BJ (cell line): ENCODE results near the gene KLHDC1. TPM values are rescaled to one million over a fixed set of nuclear protein-coding genes. Genes with fewer than 3 reads are reported as not detected.
"Not testable (repeated sequence)": the region's sequence is repeated elsewhere in the genome, so short reads cannot be mapped to it uniquely, and the experiment has no call there.

ENCODE experiments used
- CTCF ChIA-PET: fragments of 350-600 bp; formaldehyde crosslinking; extraction: SDS; loops from one replicate; lab custom pipeline; 2021; ENCODE audit warnings: antibody characterized with exemption, inconsistent platforms; lab: Yijun Ruan, JAX
- POLR2A ChIA-PET: fragments of 300-600 bp; sonication (Branson Sonifier 250); formaldehyde crosslinking; extraction: SDS; loops from one replicate; lab custom pipeline; 2021; ENCODE audit warnings: antibody characterized with exemption; lab: Charles Lee
- DNase-seq: peaks from one replicate; pipeline ENCODE4 v3.0.0-alpha.2; 2011; ENCODE audit warnings: low read depth
- H3K27me3 ChIP-seq: 2 replicates; pipeline ENCODE4 v1.6.0; 2011; ENCODE audit warnings: low read length; ENCODE audit not compliant: control insufficient read depth, insufficient read depth
- H3K36me3 ChIP-seq: 2 replicates; pipeline ENCODE4 v1.5.1; 2011; ENCODE audit warnings: low read length; ENCODE audit not compliant: control insufficient read depth, insufficient read depth
- H3K4me3 ChIP-seq: 2 replicates; pipeline ENCODE4 v1.5.1; 2011; ENCODE audit warnings: low read depth, mild to moderate bottlenecking, control low read depth, low read length
- CTCF ChIP-seq: IDR thresholded peaks from 2 replicates; pipeline ENCODE4 v1.5.1; 2011; ENCODE audit warnings: low read depth, mild to moderate bottlenecking, control low read depth, inconsistent platforms, low read length, moderate library complexity; ENCODE audit not compliant: insufficient read depth
- polyA plus RNA-seq: library from polyadenylated mRNA; depleted of rRNA; stranded (reverse); fragments of >200 nt; gene quantifications from 2 replicates; pipeline ENCODE4 v1.2.3, GENCODE V29; 2011

Gene KLHDC1
- polyA plus RNA-seq, 1 experiment: 0.25 TPM

- no peaks in the 10 kb centered on the region for H3K36me3 ChIP-seq
- ChIA-PET POLR2A (no interaction called here), CTCF (no interaction called here)
- H3K27me3 ChIP-seq: no peaks in the 10 kb centered on the region
- no peak overlapping the region for H3K4me3 ChIP-seq
- no peak for TF ChIP-seq CTCF
- no peak for DNase-seq
Measured at GRCh38 chr14:49727171-49727570, 34.3 kb downstream of the KLHDC1 start.

GRCh38 chr14:49732896-49733295, 40.0 kb downstream of the KLHDC1 start:
- no peak for DNase-seq
- no peak for TF ChIP-seq CTCF
- Histone ChIP-seq H3K27me3 (no peaks in the 10 kb centered on the region), H3K36me3 (no peaks in the 10 kb centered on the region), H3K4me3 (no peak overlapping the region)
- ChIA-PET POLR2A (no interaction called here), CTCF (interaction anchor here (0.6 kb wide), 1 partner anchor 21 kb away, joined by 3 read pairs; no protein-coding TSS in a partner anchor)

- DNase-seq: no peak
- ChIA-PET CTCF (no interaction called here), POLR2A (no interaction called here)
- TF ChIP-seq CTCF: no peak
- H3K27me3 ChIP-seq: no peaks in the 10 kb centered on the region
- no peaks in the 10 kb centered on the region for H3K36me3 ChIP-seq
- H3K4me3 ChIP-seq: no peak overlapping the region
Measured at GRCh38 chr14:49733836-49734235, 40.9 kb downstream of the KLHDC1 start.

- POLR2A ChIA-PET, H3K36me3 ChIP-seq, DNase-seq, H3K4me3 ChIP-seq, H3K27me3 ChIP-seq: not testable (repeated sequence)
- CTCF ChIA-PET: interaction anchor here (2.0 kb wide), 1 partner anchor 11 kb away, joined by 6 read pairs; no protein-coding TSS in a partner anchor
Measured at GRCh38 chr14:49735669-49736068, 42.7 kb downstream of the KLHDC1 start.

GRCh38 chr14:49745191-49745590, 52.3 kb downstream of the KLHDC1 start:
- ChIA-PET POLR2A (no interaction called here), CTCF (no interaction called here)
- H3K36me3 ChIP-seq: no peaks in the 10 kb centered on the region
- no peak for TF ChIP-seq CTCF
- no peak for DNase-seq
- no peaks in the 10 kb centered on the region for H3K27me3 ChIP-seq
- no peak overlapping the region for H3K4me3 ChIP-seq

- H3K36me3 ChIP-seq, POLR2A ChIA-PET, H3K27me3 ChIP-seq, DNase-seq, CTCF ChIA-PET, H3K4me3 ChIP-seq: not testable (repeated sequence)
Measured at GRCh38 chr14:49746476-49746875, 53.6 kb downstream of the KLHDC1 start.
